ENCODE results near the gene LTBP3. TPM values are rescaled to one million over a fixed set of nuclear protein-coding genes. Genes with fewer than 3 reads are reported as not detected.

Gene LTBP3
- total and polyA plus RNA-seq, 9 of the 15 experiments (the other 6 are each of a cell fraction or from before 2014, with no cell fraction given): 0.06 to 20.5 (median 4.8) TPM

- TF ChIP-seq PREB (CRISPR knock-in tag; IDR thresholded peaks at IDR 0.05): no peak
- TF ChIP-seq ZNF778 (CRISPR knock-in tag; IDR thresholded peaks at IDR 0.05): no peak
- TF ChIP-seq TBL1XR1 (IDR thresholded peaks at IDR 0.05; ENCODE audit: low read length in 2 of 2): no peak
- TF ChIP-seq RAD21 (CRISPR knock-in tag; conservative IDR thresholded peaks at IDR 0.05 in 1 of 2, IDR thresholded peaks at IDR 0.05 in 1 of 2): no peak
- TF ChIP-seq, protein P1, sequence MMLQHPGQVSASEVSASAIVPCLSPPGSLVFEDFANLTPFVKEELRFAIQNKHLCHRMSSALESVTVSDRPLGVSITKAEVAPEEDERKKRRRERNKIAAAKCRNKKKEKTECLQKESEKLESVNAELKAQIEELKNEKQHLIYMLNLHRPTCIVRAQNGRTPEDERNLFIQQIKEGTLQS (IDR thresholded peaks at IDR 0.05): peak; percentile 45; the same call in 1 of the 2 replicates
- TF ChIP-seq, protein P1 (CRISPR knock-in tag; conservative IDR thresholded peaks at IDR 0.05): no peak
- TF ChIP-seq NONO (IDR thresholded peaks at IDR 0.05; ENCODE audit: low read depth in 2 of 2, low read length in 1 of 2): peak in 1 of 2 experiments; percentile 96; a peak in 2 of 4 replicates
- TF ChIP-seq, protein P2, sequence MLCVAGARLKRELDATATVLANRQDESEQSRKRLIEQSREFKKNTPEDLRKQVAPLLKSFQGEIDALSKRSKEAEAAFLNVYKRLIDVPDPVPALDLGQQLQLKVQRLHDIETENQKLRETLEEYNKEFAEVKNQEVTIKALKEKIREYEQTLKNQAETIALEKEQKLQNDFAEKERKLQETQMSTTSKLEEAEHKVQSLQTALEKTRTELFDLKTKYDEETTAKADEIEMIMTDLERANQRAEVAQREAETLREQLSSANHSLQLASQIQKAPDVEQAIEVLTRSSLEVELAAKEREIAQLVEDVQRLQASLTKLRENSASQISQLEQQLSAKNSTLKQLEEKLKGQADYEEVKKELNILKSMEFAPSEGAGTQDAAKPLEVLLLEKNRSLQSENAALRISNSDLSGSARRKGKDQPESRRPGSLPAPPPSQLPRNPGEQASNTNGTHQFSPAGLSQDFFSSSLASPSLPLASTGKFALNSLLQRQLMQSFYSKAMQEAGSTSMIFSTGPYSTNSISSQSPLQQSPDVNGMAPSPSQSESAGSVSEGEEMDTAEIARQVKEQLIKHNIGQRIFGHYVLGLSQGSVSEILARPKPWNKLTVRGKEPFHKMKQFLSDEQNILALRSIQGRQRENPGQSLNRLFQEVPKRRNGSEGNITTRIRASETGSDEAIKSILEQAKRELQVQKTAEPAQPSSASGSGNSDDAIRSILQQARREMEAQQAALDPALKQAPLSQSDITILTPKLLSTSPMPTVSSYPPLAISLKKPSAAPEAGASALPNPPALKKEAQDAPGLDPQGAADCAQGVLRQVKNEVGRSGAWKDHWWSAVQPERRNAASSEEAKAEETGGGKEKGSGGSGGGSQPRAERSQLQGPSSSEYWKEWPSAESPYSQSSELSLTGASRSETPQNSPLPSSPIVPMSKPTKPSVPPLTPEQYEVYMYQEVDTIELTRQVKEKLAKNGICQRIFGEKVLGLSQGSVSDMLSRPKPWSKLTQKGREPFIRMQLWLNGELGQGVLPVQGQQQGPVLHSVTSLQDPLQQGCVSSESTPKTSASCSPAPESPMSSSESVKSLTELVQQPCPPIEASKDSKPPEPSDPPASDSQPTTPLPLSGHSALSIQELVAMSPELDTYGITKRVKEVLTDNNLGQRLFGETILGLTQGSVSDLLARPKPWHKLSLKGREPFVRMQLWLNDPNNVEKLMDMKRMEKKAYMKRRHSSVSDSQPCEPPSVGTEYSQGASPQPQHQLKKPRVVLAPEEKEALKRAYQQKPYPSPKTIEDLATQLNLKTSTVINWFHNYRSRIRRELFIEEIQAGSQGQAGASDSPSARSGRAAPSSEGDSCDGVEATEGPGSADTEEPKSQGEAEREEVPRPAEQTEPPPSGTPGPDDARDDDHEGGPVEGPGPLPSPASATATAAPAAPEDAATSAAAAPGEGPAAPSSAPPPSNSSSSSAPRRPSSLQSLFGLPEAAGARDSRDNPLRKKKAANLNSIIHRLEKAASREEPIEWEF (CRISPR knock-in tag; IDR thresholded peaks at IDR 0.05): no peak
- TF ChIP-seq BCLAF1 (IDR thresholded peaks at IDR 0.05; ENCODE audit: borderline replicate concordance in 1 of 2, control insufficient read depth in 1 of 2, low read depth in 2 of 2, low read length in 1 of 2): no peak
- no peak for TF ChIP-seq U2AF1 (optimal IDR thresholded peaks at IDR 0.05; ENCODE audit: low read depth, low read length)
- no peak for TF ChIP-seq ZNF121 (CRISPR knock-in tag; conservative IDR thresholded peaks at IDR 0.05)
- no peak for TF ChIP-seq SNRNP70 (optimal IDR thresholded peaks at IDR 0.05; ENCODE audit: low read depth, low read length)
- TF ChIP-seq ZNF668 (CRISPR knock-in tag; IDR thresholded peaks at IDR 0.05): no peak
- TF ChIP-seq BCOR (IDR thresholded peaks at IDR 0.05): no peak
- TF ChIP-seq, protein P3, sequence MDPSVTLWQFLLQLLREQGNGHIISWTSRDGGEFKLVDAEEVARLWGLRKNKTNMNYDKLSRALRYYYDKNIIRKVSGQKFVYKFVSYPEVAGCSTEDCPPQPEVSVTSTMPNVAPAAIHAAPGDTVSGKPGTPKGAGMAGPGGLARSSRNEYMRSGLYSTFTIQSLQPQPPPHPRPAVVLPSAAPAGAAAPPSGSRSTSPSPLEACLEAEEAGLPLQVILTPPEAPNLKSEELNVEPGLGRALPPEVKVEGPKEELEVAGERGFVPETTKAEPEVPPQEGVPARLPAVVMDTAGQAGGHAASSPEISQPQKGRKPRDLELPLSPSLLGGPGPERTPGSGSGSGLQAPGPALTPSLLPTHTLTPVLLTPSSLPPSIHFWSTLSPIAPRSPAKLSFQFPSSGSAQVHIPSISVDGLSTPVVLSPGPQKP (CRISPR knock-in tag; IDR thresholded peaks at IDR 0.05): no peak
Measured at GRCh38 chr11:65492637-65493366, 65.4 kb downstream of the LTBP3 start (continued).
